ENCODE data around the gene TRIO. TPM values are rescaled to one million over a fixed set of nuclear protein-coding genes. Genes with fewer than 3 reads are reported as not detected.
"Not testable (repeated sequence)": the region's sequence is repeated elsewhere in the genome, so short reads cannot be mapped to it uniquely, and the experiment has no call there.

The TRIO gene
- polyA plus RNA-seq, 3 donors: 104 to 124 (median 116) TPM

- no peak for DNase-seq (ENCODE audit: extremely low read depth in 1 of 11, low read depth in 9 of 11, low spot score in 4 of 11)
Measured at GRCh38 chr5:14417276-14417730, 274.2 kb downstream of the TRIO start.

- no peak for DNase-seq (ENCODE audit: extremely low read depth in 1 of 11, low read depth in 9 of 11, low spot score in 4 of 11)
Measured at GRCh38 chr5:14417792-14418765, 274.9 kb downstream of the TRIO start.

- no peak for DNase-seq (ENCODE audit: extremely low read depth in 1 of 11, low read depth in 9 of 11, low spot score in 4 of 11)
Measured at GRCh38 chr5:14419686-14420085, 276.5 kb downstream of the TRIO start.

GRCh38 chr5:14420101-14420811 lies 277.1 kb downstream of the TRIO start:
- DNase-seq (ENCODE audit: extremely low read depth in 1 of 11, low read depth in 9 of 11, low spot score in 4 of 11): no peak

GRCh38 chr5:14421851-14422250 lies 278.7 kb downstream of the TRIO start:
- DNase-seq (ENCODE audit: extremely low read depth in 1 of 11, low read depth in 9 of 11, low spot score in 4 of 11): no peak

- DNase-seq (ENCODE audit: extremely low read depth in 1 of 11, low read depth in 9 of 11, low spot score in 4 of 11): no peak
Measured at GRCh38 chr5:14424011-14424685, 281.0 kb downstream of the TRIO start.

GRCh38 chr5:14425559-14425958 lies 282.4 kb downstream of the TRIO start:
- no peak for DNase-seq (ENCODE audit: extremely low read depth in 1 of 11, low read depth in 9 of 11, low spot score in 4 of 11)

GRCh38 chr5:14426521-14426920 lies 283.4 kb downstream of the TRIO start:
- no peak for DNase-seq (ENCODE audit: extremely low read depth in 1 of 11, low read depth in 9 of 11, low spot score in 4 of 11)

GRCh38 chr5:14428302-14429081 lies 285.4 kb downstream of the TRIO start:
- no peak for DNase-seq (ENCODE audit: extremely low read depth in 1 of 11, low read depth in 9 of 11, low spot score in 4 of 11)

GRCh38 chr5:14429101-14430050 lies 286.2 kb downstream of the TRIO start:
- DNase-seq (ENCODE audit: extremely low read depth in 1 of 11, low read depth in 9 of 11, low spot score in 4 of 11): no peak

GRCh38 chr5:14431534-14431933 lies 288.4 kb downstream of the TRIO start:
- no peak for DNase-seq (ENCODE audit: extremely low read depth in 1 of 11, low read depth in 9 of 11, low spot score in 4 of 11)

- no peak for DNase-seq (ENCODE audit: extremely low read depth in 1 of 11, low read depth in 9 of 11, low spot score in 4 of 11)
Measured at GRCh38 chr5:14432931-14433589, 289.9 kb downstream of the TRIO start.

- DNase-seq (ENCODE audit: extremely low read depth in 1 of 11, low read depth in 9 of 11, low spot score in 4 of 11): no peak
Measured at GRCh38 chr5:14435481-14435880, 292.3 kb downstream of the TRIO start.

GRCh38 chr5:14436122-14436521 lies 293.0 kb downstream of the TRIO start:
- not testable (repeated sequence) for DNase-seq (ENCODE audit: extremely low read depth in 1 of 11, low read depth in 9 of 11, low spot score in 4 of 11)

GRCh38 chr5:14436801-14437542 lies 293.8 kb downstream of the TRIO start:
- no peak for DNase-seq (ENCODE audit: extremely low read depth in 1 of 11, low read depth in 9 of 11, low spot score in 4 of 11)

- DNase-seq (ENCODE audit: extremely low read depth in 1 of 11, low read depth in 9 of 11, low spot score in 4 of 11): no peak
Measured at GRCh38 chr5:14438195-14438606, 295.1 kb downstream of the TRIO start.
